HL-60 (cell line): ENCODE data around the gene CASQ2.

Source experiments
- CTCF ChIP-seq: IDR thresholded peaks from one replicate; pipeline ENCODE4 v1.5.1; 2011; ENCODE audit warnings: low read length, control low read depth, inconsistent platforms; ENCODE audit not compliant: insufficient read depth
- GABPA ChIP-seq: IDR thresholded peaks from 2 replicates; pipeline ENCODE4 v1.6.1; 2012; ENCODE audit warnings: low read depth
- POLR2AphosphoS5 ChIP-seq: IDR thresholded peaks from 2 replicates; pipeline ENCODE4 v1.6.1; 2012; ENCODE audit warnings: low read depth
- SPI1 ChIP-seq: IDR thresholded peaks from 2 replicates; pipeline ENCODE4 v1.6.1; 2012; ENCODE audit warnings: low read depth, mild to moderate bottlenecking, borderline replicate concordance
- TF ChIP-seq, protein P1 (sequence below): IDR thresholded peaks from 2 replicates; pipeline ENCODE4 v1.6.1; 2012; ENCODE audit warnings: low read depth; ENCODE audit not compliant: insufficient replicate concordance

GRCh38 chr1:115764541-115764940, 4.0 kb downstream of the CASQ2 start:
- TF ChIP-seq POLR2AphosphoS5 (no peak), CTCF (no peak), GABPA (no peak), SPI1 (no peak)
- TF ChIP-seq, protein P1, sequence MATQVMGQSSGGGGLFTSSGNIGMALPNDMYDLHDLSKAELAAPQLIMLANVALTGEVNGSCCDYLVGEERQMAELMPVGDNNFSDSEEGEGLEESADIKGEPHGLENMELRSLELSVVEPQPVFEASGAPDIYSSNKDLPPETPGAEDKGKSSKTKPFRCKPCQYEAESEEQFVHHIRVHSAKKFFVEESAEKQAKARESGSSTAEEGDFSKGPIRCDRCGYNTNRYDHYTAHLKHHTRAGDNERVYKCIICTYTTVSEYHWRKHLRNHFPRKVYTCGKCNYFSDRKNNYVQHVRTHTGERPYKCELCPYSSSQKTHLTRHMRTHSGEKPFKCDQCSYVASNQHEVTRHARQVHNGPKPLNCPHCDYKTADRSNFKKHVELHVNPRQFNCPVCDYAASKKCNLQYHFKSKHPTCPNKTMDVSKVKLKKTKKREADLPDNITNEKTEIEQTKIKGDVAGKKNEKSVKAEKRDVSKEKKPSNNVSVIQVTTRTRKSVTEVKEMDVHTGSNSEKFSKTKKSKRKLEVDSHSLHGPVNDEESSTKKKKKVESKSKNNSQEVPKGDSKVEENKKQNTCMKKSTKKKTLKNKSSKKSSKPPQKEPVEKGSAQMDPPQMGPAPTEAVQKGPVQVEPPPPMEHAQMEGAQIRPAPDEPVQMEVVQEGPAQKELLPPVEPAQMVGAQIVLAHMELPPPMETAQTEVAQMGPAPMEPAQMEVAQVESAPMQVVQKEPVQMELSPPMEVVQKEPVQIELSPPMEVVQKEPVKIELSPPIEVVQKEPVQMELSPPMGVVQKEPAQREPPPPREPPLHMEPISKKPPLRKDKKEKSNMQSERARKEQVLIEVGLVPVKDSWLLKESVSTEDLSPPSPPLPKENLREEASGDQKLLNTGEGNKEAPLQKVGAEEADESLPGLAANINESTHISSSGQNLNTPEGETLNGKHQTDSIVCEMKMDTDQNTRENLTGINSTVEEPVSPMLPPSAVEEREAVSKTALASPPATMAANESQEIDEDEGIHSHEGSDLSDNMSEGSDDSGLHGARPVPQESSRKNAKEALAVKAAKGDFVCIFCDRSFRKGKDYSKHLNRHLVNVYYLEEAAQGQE, result no peak
